H1 (cell line): ENCODE measurements around the gene CLDN2. TPM values are rescaled to one million over a fixed set of nuclear protein-coding genes. Genes with fewer than 3 reads are reported as not detected.

Experiments used
- CTCF ChIA-PET: fragments of 300-600 bp; sonication (Branson Sonifier 250); formaldehyde crosslinking; loops from one replicate; lab custom pipeline; 2021; ENCODE audit not compliant: partially characterized antibody; lab: Charles Lee
- POLR2A ChIA-PET: fragments of 300-600 bp; sonication (Branson Sonifier 250); formaldehyde crosslinking; loops from one replicate; lab custom pipeline; 2021; ENCODE audit warnings: inconsistent platforms; ENCODE audit not compliant: partially characterized antibody; lab: Charles Lee
- DNase-seq, 2 experiments: peaks; one replicate each; pipeline versions ENCODE4 v3.0.0 to v3.0.0-alpha.2; 2010 to 2022; ENCODE audit warnings: low spot score in 2 of 2, low read depth in 1 of 2, mixed read lengths in 1 of 2
- FAIRE-seq: peaks from 2 replicates; lab custom pipeline; 2011; peaks lifted over from hg19 to GRCh38; lab: Jason Lieb, UNC
- H2AFZ ChIP-seq: 2 replicates; pipeline ENCODE4 v1.8.1; 2012; ENCODE audit warnings: low read length, inconsistent platforms
- H2AK5ac ChIP-seq: 2 replicates; pipeline ENCODE4 v1.6.1; 2013; ENCODE audit warnings: low read depth, low read length
- H2BK120ac ChIP-seq: replicated peaks from 2 replicates; pipeline ENCODE3; 2013; ENCODE audit warnings: low read depth, low read length, inconsistent platforms
- H2BK12ac ChIP-seq: 2 replicates; pipeline ENCODE4 v1.6.1; 2013; ENCODE audit warnings: low read depth, low read length
- H2BK15ac ChIP-seq: 2 replicates; pipeline ENCODE4 v1.6.1; 2013; ENCODE audit warnings: low read length
- H2BK20ac ChIP-seq: 2 replicates; pipeline ENCODE4 v1.6.1; 2013; ENCODE audit warnings: low read length
- H2BK5ac ChIP-seq: 2 replicates; pipeline ENCODE4 v1.6.1; 2013; ENCODE audit warnings: low read depth, low read length
- H3K14ac ChIP-seq: 2 replicates; pipeline ENCODE4 v1.6.1; 2013; ENCODE audit warnings: inconsistent platforms; ENCODE audit not compliant: insufficient read length
- H3K18ac ChIP-seq: 2 replicates; pipeline ENCODE4 v1.6.1; 2013; ENCODE audit warnings: low read length; ENCODE audit errors: extremely low read depth
- H3K23ac ChIP-seq: 2 replicates; pipeline ENCODE4 v1.6.1; 2013; ENCODE audit warnings: inconsistent platforms; ENCODE audit not compliant: insufficient read length
- H3K23me2 ChIP-seq: 2 replicates; pipeline ENCODE4 v1.6.1; 2013; ENCODE audit warnings: low read depth, low read length
- H3K27ac ChIP-seq: 2 replicates; pipeline ENCODE4 v1.6.1; 2011; ENCODE audit warnings: low read depth, low read length, inconsistent platforms
- H3K27me3 ChIP-seq, 4 experiments: replicated peaks in 1 of 4; 1 replicate in 1 of 4; 2 replicates in 3 of 4; pipeline versions ENCODE4 v1.6.1 to v1.8.1; 2011 to 2013; ENCODE audit warnings: low read length in 3 of 4, mild to moderate bottlenecking in 3 of 4, inconsistent platforms in 2 of 4, mixed read lengths in 2 of 4, moderate library complexity in 1 of 4; ENCODE audit not compliant: control insufficient read depth in 3 of 4, insufficient read depth in 3 of 4; ENCODE audit errors: extremely low read depth in 1 of 4
- H3K36me3 ChIP-seq, 4 experiments: 2 replicates each; pipeline versions ENCODE4 v1.6.1 to v1.8.1; 2011 to 2013; ENCODE audit warnings: mild to moderate bottlenecking in 4 of 4, low read length in 3 of 4, moderate library complexity in 2 of 4, control low read depth in 1 of 4, inconsistent platforms in 1 of 4; ENCODE audit not compliant: insufficient read depth in 4 of 4, control insufficient read depth in 2 of 4
- H3K4ac ChIP-seq: replicated peaks from 2 replicates; pipeline ENCODE3; 2013; ENCODE audit warnings: low read length, low read depth, mixed read lengths, inconsistent platforms; ENCODE audit not compliant: insufficient read length
- H3K4me1 ChIP-seq, 4 experiments: replicated peaks in 1 of 4; 1 replicate in 1 of 4; 2 replicates in 3 of 4; pipeline versions ENCODE4 v1.6.1 to v1.8.1; 2011 to 2013; ENCODE audit warnings: low read length in 3 of 4, inconsistent platforms in 2 of 4, mixed read lengths in 1 of 4; ENCODE audit not compliant: insufficient read depth in 4 of 4, control insufficient read depth in 3 of 4
- H3K4me2 ChIP-seq, 2 experiments: 2 replicates each; pipeline versions ENCODE4 v1.6.1 to v1.8.1; 2011 to 2013; ENCODE audit warnings: low read depth in 2 of 2, low read length in 2 of 2, control low read depth in 1 of 2, inconsistent platforms in 1 of 2, mild to moderate bottlenecking in 1 of 2; ENCODE audit not compliant: insufficient read depth in 1 of 2
- H3K4me3 ChIP-seq, 4 experiments: fragments of 200-600, 300-600 bp in 1 of 4; sonication (generic), shearing (Covaris generic), sonication (Bioruptor Twin) in 1 of 4; 2 replicates each; pipeline versions ENCODE4 v1.5.1 to v1.8.1; 2011 to 2016; ENCODE audit warnings: low read length in 4 of 4, low read depth in 3 of 4, control low read depth in 2 of 4, inconsistent platforms in 2 of 4, mild to moderate bottlenecking in 2 of 4, mixed read lengths in 1 of 4, moderate library complexity in 1 of 4; ENCODE audit not compliant: insufficient read depth in 2 of 4; ENCODE audit errors: extremely low read depth in 1 of 4
- H3K56ac ChIP-seq: replicated peaks from 2 replicates; pipeline ENCODE3; 2013; ENCODE audit warnings: low read depth, mild to moderate bottlenecking, mixed read lengths, low read length, inconsistent platforms; ENCODE audit not compliant: insufficient read length
- H3K79me1 ChIP-seq: 2 replicates; pipeline ENCODE4 v1.6.1; 2013; ENCODE audit warnings: low read depth, low read length, control low read depth
- H3K79me2 ChIP-seq, 2 experiments: 2 replicates each; pipeline versions ENCODE4 v1.6.1 to v1.8.1; 2012 to 2013; ENCODE audit warnings: low read length in 2 of 2, mild to moderate bottlenecking in 2 of 2, inconsistent platforms in 1 of 2; ENCODE audit not compliant: insufficient read depth in 2 of 2, control insufficient read depth in 1 of 2
- H3K9ac ChIP-seq, 4 experiments: replicated peaks in 1 of 4; 1 replicate in 1 of 4; 2 replicates in 3 of 4; pipeline versions ENCODE4 v1.6.1 to v1.8.1; 2011 to 2013; ENCODE audit warnings: low read depth in 3 of 4, low read length in 3 of 4, control low read depth in 2 of 4, mild to moderate bottlenecking in 2 of 4, moderate library complexity in 2 of 4, inconsistent platforms in 1 of 4; ENCODE audit errors: extremely low read depth in 1 of 4
- H3K9me3 ChIP-seq, 2 experiments: 2 replicates each; pipeline versions ENCODE4 v1.6.1 to v1.8.1; 2012 to 2013; ENCODE audit warnings: mild to moderate bottlenecking in 2 of 2, moderate library complexity in 2 of 2, control low read depth in 1 of 2, inconsistent platforms in 1 of 2, low read depth in 1 of 2, low read length in 1 of 2, mixed read lengths in 1 of 2; ENCODE audit not compliant: insufficient read depth in 2 of 2
- H4K20me1 ChIP-seq, 2 experiments: replicated peaks in 1 of 2; 2 replicates each; pipeline versions ENCODE3 to v1.8.1; 2011 to 2013; ENCODE audit warnings: inconsistent platforms in 2 of 2, low read length in 2 of 2, mild to moderate bottlenecking in 1 of 2; ENCODE audit not compliant: insufficient read depth in 2 of 2, control insufficient read depth in 1 of 2
- H4K5ac ChIP-seq: 2 replicates; pipeline ENCODE4 v1.6.1; 2013; ENCODE audit warnings: low read length, low read depth, mixed read lengths, inconsistent platforms; ENCODE audit not compliant: insufficient read length
- H4K8ac ChIP-seq: 2 replicates; pipeline ENCODE4 v1.8.0; 2013; ENCODE audit warnings: mild to moderate bottlenecking, moderate library complexity, low read length, inconsistent platforms; ENCODE audit not compliant: insufficient read depth; ENCODE audit errors: extremely low read depth
- H4K91ac ChIP-seq: replicated peaks from 2 replicates; pipeline ENCODE3; 2013; ENCODE audit warnings: low read length, mixed read lengths, inconsistent platforms; ENCODE audit not compliant: insufficient read length
- CTBP2 ChIP-seq: IDR thresholded peaks from 2 replicates; pipeline ENCODE4 v1.7.0; 2011; ENCODE audit warnings: borderline replicate concordance, mild to moderate bottlenecking, moderate library complexity, mixed read lengths, low read length; ENCODE audit not compliant: insufficient read depth, insufficient read length
- GTF2F1 ChIP-seq: IDR thresholded peaks from 2 replicates; pipeline ENCODE4 v1.6.1; 2012; ENCODE audit warnings: low read depth, low read length, improper control_type of control experiment, borderline replicate concordance
- KDM1A ChIP-seq: fragments of 200-600, 300-600 bp; sonication (generic); IDR thresholded peaks from 2 replicates; pipeline ENCODE4 v1.7.1; 2016; ENCODE audit warnings: mild to moderate bottlenecking, low read length, borderline replicate concordance
- KDM4A ChIP-seq: IDR thresholded peaks from one replicate; pipeline ENCODE4 v1.7.1; 2012; ENCODE audit warnings: low read depth, mild to moderate bottlenecking, moderate library complexity, low read length, inconsistent platforms; ENCODE audit not compliant: severe bottlenecking
- NANOG ChIP-seq: IDR thresholded peaks from 2 replicates; pipeline ENCODE4 v1.6.1; 2011; ENCODE audit warnings: low read length, low read depth, mild to moderate bottlenecking, inconsistent platforms; ENCODE audit not compliant: insufficient read depth, poor library complexity, severe bottlenecking
- TAF1 ChIP-seq: IDR thresholded peaks from 2 replicates; pipeline ENCODE4 v1.6.1; 2011; ENCODE audit warnings: mild to moderate bottlenecking, low read depth, low read length
- polyA plus RNA-seq, 7 experiments: library from polyadenylated mRNA; depleted of rRNA in 3 of 7; stranded (reverse) in 5 of 7; unstranded in 2 of 7; fragments of >200 nt in 5 of 7; fragments of 200-250 nt in 2 of 7; gene quantifications; 1 replicate in 5 of 7; 2 replicates in 1 of 7; 4 replicates in 1 of 7; pipeline versions ENCODE4 v1.2.1 to v1.2.3, GENCODE V29; 2011 to 2013; ENCODE audit warnings: missing spikeins in 2 of 7, mixed read lengths in 2 of 7
- total RNA-seq: library from RNA; stranded (reverse); fragmentation: NEBNext Ultra II Directional; extraction: Animal tissue kit (Norgen Biotek cat#: 25700); gene quantifications from 2 replicates; pipeline ENCODE4 v1.2.1, GENCODE V29; 2021
- TF ChIP-seq, protein P1 (sequence below): IDR thresholded peaks from 2 replicates; pipeline ENCODE4 v1.6.1; 2012; ENCODE audit warnings: inconsistent platforms
- TF ChIP-seq, protein P2 (sequence below): IDR thresholded peaks from 2 replicates; pipeline ENCODE4 v1.6.1; 2011; ENCODE audit warnings: low read depth, mild to moderate bottlenecking, low read length; ENCODE audit not compliant: insufficient read depth

CLDN2 gene
- total and polyA plus RNA-seq, 2 of the 8 experiments (the other 6 are each of a cell fraction or from before 2014, with no cell fraction given): 0.02 TPM; not detected in 1

DNA sequence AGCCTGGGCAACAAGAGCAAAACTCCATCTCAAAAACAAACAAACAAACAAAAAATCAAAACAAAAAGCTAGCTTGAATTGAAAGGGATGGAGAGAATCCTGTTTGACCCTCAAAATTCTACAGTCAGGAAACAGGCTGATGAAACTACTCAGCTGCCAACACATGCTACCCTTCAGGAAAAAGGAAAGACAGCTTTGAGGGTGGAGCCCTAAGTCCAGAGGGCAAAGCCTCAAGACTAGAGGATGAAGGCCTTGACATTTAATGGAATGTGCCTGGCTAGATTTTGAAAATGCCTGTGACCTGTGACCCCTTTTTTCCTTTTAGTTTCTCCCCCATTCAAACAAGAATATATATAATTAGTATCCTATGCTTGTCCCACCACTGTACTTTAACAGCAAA lies 52.7 kb downstream of the CLDN2 start:
- H3K4ac ChIP-seq: no peak overlapping the region
- H3K36me3 ChIP-seq: no peaks in the 10 kb centered on the region
- no peaks in the 10 kb centered on the region for H3K27me3 ChIP-seq
- H3K4me1 ChIP-seq: no peaks in the 10 kb centered on the region
- H4K5ac ChIP-seq: no peak overlapping the region
- no peak for DNase-seq
- no peaks in the 10 kb centered on the region for H3K9me3 ChIP-seq
- no peak overlapping the region for H3K14ac ChIP-seq
- H2BK15ac ChIP-seq: no peak overlapping the region
- TF ChIP-seq TAF1 (no peak), GTF2F1 (no peak), KDM1A (no peak), KDM4A (no peak), NANOG (no peak), CTBP2 (no peak)
- TF ChIP-seq, protein P1, sequence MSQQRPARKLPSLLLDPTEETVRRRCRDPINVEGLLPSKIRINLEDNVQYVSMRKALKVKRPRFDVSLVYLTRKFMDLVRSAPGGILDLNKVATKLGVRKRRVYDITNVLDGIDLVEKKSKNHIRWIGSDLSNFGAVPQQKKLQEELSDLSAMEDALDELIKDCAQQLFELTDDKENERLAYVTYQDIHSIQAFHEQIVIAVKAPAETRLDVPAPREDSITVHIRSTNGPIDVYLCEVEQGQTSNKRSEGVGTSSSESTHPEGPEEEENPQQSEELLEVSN: no peak
- TF ChIP-seq, protein P2, sequence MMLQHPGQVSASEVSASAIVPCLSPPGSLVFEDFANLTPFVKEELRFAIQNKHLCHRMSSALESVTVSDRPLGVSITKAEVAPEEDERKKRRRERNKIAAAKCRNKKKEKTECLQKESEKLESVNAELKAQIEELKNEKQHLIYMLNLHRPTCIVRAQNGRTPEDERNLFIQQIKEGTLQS: no peak
- TF ChIP-seq, all 59 proteins: peak for 0
- Histone ChIP-seq H3K56ac (no peak overlapping the region), H3K9ac (no peak overlapping the region), H2BK5ac (no peak overlapping the region), H2AK5ac (no peak overlapping the region), H4K8ac (no peak overlapping the region), H3K27ac (no peak overlapping the region), H3K79me1 (no peaks in the 10 kb centered on the region), H2AFZ (no peak overlapping the region), H3K4me2 (no peak overlapping the region), H3K4me3 (no peak overlapping the region), H3K18ac (no peak overlapping the region), H3K23ac (no peak overlapping the region), H3K79me2 (no peaks in the 10 kb centered on the region), H3K23me2 (no peaks in the 10 kb centered on the region), H4K91ac (no peak overlapping the region), H2BK120ac (no peak overlapping the region), H2BK12ac (no peak overlapping the region), H2BK20ac (no peak overlapping the region), H4K20me1 (no peaks in the 10 kb centered on the region)
- CTCF ChIA-PET: interaction anchor here (0.7 to 0.8 kb wide), 2 partner anchors 46 to 98 kb away, joined by 3 to 4 read pairs; no protein-coding TSS in a partner anchor
- POLR2A ChIA-PET: no interaction called here
- FAIRE-seq: no peak
